PFSK-1 (cell line): ENCODE results near the gene MAGI2.

Source experiments
- FOXP2 ChIP-seq: optimal IDR thresholded peaks from 2 replicates; pipeline ENCODE3; 2011; ENCODE audit warnings: borderline replicate concordance, control low read depth, inconsistent platforms; ENCODE audit not compliant: insufficient read depth; ENCODE audit errors: extremely low read length, extremely low read depth
- POLR2AphosphoS5 ChIP-seq: IDR thresholded peaks from 2 replicates; pipeline ENCODE4 v1.6.1; 2012; ENCODE audit warnings: low read depth, mild to moderate bottlenecking, control low read depth, low read length, moderate library complexity
- SIN3A ChIP-seq: IDR thresholded peaks from 2 replicates; pipeline ENCODE4 v1.6.1; 2012; ENCODE audit warnings: mild to moderate bottlenecking, low read length, moderate library complexity, borderline replicate concordance; ENCODE audit not compliant: insufficient read depth
- TAF1 ChIP-seq: IDR thresholded peaks from 2 replicates; pipeline ENCODE4 v1.6.1; 2012; ENCODE audit warnings: low read length, control low read depth, borderline replicate concordance; ENCODE audit not compliant: insufficient read depth
- TF ChIP-seq, protein P1 (sequence below), 2 experiments: IDR thresholded peaks; 2 replicates each; pipeline versions ENCODE4 v1.6.1 to v1.8.0; 2011 to 2012; ENCODE audit warnings: low read depth in 2 of 2, low read length in 2 of 2, control low read depth in 1 of 2, inconsistent platforms in 1 of 2, mild to moderate bottlenecking in 1 of 2, moderate library complexity in 1 of 2; ENCODE audit not compliant: insufficient read depth in 1 of 2

MAGI2 gene

GRCh38 chr7:78316110-78316509 is 1137.4 kb downstream of the MAGI2 start:
- no peak for TF ChIP-seq SIN3A
- no peak for TF ChIP-seq POLR2AphosphoS5
- no peak for TF ChIP-seq FOXP2
- no peak for TF ChIP-seq TAF1
- TF ChIP-seq, protein P1, sequence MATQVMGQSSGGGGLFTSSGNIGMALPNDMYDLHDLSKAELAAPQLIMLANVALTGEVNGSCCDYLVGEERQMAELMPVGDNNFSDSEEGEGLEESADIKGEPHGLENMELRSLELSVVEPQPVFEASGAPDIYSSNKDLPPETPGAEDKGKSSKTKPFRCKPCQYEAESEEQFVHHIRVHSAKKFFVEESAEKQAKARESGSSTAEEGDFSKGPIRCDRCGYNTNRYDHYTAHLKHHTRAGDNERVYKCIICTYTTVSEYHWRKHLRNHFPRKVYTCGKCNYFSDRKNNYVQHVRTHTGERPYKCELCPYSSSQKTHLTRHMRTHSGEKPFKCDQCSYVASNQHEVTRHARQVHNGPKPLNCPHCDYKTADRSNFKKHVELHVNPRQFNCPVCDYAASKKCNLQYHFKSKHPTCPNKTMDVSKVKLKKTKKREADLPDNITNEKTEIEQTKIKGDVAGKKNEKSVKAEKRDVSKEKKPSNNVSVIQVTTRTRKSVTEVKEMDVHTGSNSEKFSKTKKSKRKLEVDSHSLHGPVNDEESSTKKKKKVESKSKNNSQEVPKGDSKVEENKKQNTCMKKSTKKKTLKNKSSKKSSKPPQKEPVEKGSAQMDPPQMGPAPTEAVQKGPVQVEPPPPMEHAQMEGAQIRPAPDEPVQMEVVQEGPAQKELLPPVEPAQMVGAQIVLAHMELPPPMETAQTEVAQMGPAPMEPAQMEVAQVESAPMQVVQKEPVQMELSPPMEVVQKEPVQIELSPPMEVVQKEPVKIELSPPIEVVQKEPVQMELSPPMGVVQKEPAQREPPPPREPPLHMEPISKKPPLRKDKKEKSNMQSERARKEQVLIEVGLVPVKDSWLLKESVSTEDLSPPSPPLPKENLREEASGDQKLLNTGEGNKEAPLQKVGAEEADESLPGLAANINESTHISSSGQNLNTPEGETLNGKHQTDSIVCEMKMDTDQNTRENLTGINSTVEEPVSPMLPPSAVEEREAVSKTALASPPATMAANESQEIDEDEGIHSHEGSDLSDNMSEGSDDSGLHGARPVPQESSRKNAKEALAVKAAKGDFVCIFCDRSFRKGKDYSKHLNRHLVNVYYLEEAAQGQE (IDR thresholded peaks at IDR 0.05; ENCODE audit: insufficient read depth in 1 of 2, low read depth in 2 of 2, low read length in 2 of 2): no peak

DNA sequence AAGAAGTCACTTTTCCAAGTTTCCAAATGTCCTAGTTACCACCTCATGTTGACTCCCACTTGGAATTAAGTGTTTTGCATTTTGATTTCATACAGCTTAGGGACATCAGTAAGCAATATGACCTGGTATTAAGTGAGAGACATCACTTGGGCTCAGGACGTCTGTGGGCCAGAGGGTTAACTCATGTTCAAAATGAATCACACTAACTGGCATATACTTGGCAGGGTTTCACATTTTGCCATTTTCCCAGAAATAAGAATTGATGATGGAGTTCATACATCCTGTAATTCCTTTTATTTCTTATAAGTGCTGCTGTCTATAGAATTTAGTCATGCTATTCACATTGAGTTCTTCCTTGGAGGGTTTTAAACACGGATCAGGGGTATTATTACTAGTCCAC is 1138.3 kb downstream of the MAGI2 start:
- TF ChIP-seq POLR2AphosphoS5 (no peak), SIN3A (no peak), FOXP2 (no peak), TAF1 (no peak)
- TF ChIP-seq, protein P1 (IDR thresholded peaks at IDR 0.05; ENCODE audit: insufficient read depth in 1 of 2, low read depth in 2 of 2, low read length in 2 of 2): no peak

DNA sequence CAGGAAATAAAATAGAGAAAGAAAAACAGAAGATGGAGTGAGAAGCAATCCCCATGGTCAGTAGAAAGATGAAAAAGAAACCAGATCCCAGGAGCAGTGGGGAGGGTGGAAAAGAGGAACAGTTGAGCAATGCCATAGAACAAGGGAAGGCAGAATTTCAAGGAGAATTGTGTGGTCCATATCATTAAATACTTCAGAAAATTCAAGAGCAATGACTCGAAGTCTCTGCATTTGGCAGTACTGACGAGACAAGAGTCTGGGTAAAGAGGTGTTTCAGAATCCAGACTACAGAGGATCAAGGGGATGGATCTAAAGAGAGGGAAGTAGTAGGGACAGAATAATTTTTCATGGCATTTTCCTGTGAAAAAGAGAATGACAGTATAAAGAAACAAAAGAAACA is 1142.3 kb downstream of the MAGI2 start:
- TF ChIP-seq, protein P1 (IDR thresholded peaks at IDR 0.05; ENCODE audit: insufficient read depth in 1 of 2, low read depth in 2 of 2, low read length in 2 of 2): no peak
- TF ChIP-seq FOXP2 (no peak), POLR2AphosphoS5 (no peak)

DNA sequence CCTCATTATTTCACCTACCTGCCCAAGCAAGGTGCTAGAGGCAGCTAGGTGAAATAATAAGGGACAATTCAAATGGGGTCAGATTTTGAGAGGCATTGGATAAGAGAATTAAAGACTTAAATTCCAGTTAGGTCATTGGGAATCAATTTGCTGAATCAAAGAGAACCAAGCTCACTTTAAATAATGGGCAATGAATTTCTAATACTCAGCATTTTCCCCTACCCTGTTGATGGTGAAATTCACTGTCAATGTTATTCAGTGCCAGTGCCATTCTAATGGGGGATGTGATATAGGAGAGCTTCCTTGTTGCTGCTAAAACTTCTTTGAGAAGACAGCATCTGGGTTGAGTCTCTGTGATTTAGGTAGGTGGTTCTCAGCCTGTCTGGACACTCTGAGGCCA is 1145.6 kb downstream of the MAGI2 start:
- TF ChIP-seq, protein P1 (IDR thresholded peaks at IDR 0.05; ENCODE audit: insufficient read depth in 1 of 2, low read depth in 2 of 2, low read length in 2 of 2): no peak
- no peak for TF ChIP-seq SIN3A
- TF ChIP-seq POLR2AphosphoS5: no peak
- TF ChIP-seq TAF1: no peak
- no peak for TF ChIP-seq FOXP2

DNA sequence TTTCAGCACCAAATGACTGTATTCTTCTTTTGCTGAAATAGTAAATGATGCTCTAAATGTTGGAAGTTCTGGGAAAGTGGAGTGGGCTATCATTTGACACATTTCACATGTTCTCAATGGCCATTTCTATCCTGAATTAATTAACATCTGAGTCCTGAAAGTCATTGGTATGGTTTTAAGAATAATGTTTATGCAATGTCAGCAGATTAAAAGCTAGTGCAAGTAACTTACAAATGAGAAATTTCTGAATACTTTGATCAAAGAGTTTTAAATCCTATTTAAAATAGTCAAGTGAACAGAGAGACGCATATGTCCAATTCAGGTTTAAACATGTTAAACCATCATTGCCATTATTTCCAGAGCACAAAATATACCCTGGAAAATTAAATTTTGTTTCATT is 1146.8 kb downstream of the MAGI2 start:
- TF ChIP-seq POLR2AphosphoS5: no peak
- no peak for TF ChIP-seq FOXP2
- no peak for TF ChIP-seq TAF1
- TF ChIP-seq, protein P1 (IDR thresholded peaks at IDR 0.05; ENCODE audit: insufficient read depth in 1 of 2, low read depth in 2 of 2, low read length in 2 of 2): no peak
- TF ChIP-seq SIN3A: no peak
